HepG2 (cell line): ENCODE data around the gene LZTS2. TPM values are rescaled to one million over a fixed set of nuclear protein-coding genes. Genes with fewer than 3 reads are reported as not detected.
A peak's percentile ranks its signal among the peaks of the same experiment; 100 is the strongest.

Experiments
- EEA1 ChIP-seq: sonication (generic); formaldehyde crosslinking; IDR thresholded peaks from 2 replicates; pipeline ENCODE4 v1.5.1; 2020; ENCODE audit warnings: mild to moderate bottlenecking, missing genetic modification reagents, borderline replicate concordance
- FOXO4 ChIP-seq: sonication (generic); formaldehyde crosslinking; conservative IDR thresholded peaks from 2 replicates; pipeline ENCODE4 v1.8.1; 2023; ENCODE audit warnings: missing genetic modification reagents
- HIC2 ChIP-seq: sonication (generic); formaldehyde crosslinking; IDR thresholded peaks from 2 replicates; pipeline ENCODE4 v1.9.0; 2022; ENCODE audit warnings: low read depth, missing genetic modification reagents
- HMG20A ChIP-seq: IDR thresholded peaks from 2 replicates; pipeline ENCODE4 v1.6.1; 2016; ENCODE audit warnings: borderline replicate concordance
- ISL2 ChIP-seq: sonication (generic); formaldehyde crosslinking; IDR thresholded peaks from 2 replicates; pipeline ENCODE4 v1.5.0; 2020; ENCODE audit warnings: missing genetic modification reagents
- KMT2B ChIP-seq: IDR thresholded peaks from 2 replicates; pipeline ENCODE4 v1.6.1; 2016; ENCODE audit warnings: missing genetic modification reagents, missing compliant biosample characterization
- MTA1 ChIP-seq: sonication (generic); formaldehyde crosslinking; IDR thresholded peaks from 2 replicates; pipeline ENCODE4 v1.4.0; 2020; ENCODE audit warnings: missing genetic modification reagents, mild to moderate bottlenecking, borderline replicate concordance
- NFAT5 ChIP-seq: sonication (generic); formaldehyde crosslinking; IDR thresholded peaks from 2 replicates; pipeline ENCODE4 v1.4.0; 2020; ENCODE audit warnings: missing genetic modification reagents
- REXO4 ChIP-seq: sonication (generic); formaldehyde crosslinking; IDR thresholded peaks from 2 replicates; pipeline ENCODE4 v1.8.0; 2022; ENCODE audit warnings: missing genetic modification reagents, mild to moderate bottlenecking, borderline replicate concordance
- SRSF4 ChIP-seq: fragments of 200-400 bp; formaldehyde crosslinking; IDR thresholded peaks from one replicate; pipeline ENCODE4 v1.6.1; 2018; ENCODE audit warnings: mild to moderate bottlenecking, low read depth, low read length, moderate library complexity; ENCODE audit not compliant: poor library complexity, severe bottlenecking
- ZBTB25 ChIP-seq: IDR thresholded peaks from 2 replicates; pipeline ENCODE4 v1.6.1; 2018; ENCODE audit warnings: missing genetic modification reagents
- ZFP1 ChIP-seq: IDR thresholded peaks from 2 replicates; pipeline ENCODE4 v1.6.1; 2016
- ZKSCAN5 ChIP-seq: sonication (generic); formaldehyde crosslinking; IDR thresholded peaks from 2 replicates; pipeline ENCODE4 v1.5.1; 2020; ENCODE audit warnings: mild to moderate bottlenecking, missing genetic modification reagents
- ZNF34 ChIP-seq: sonication (generic); formaldehyde crosslinking; IDR thresholded peaks from 2 replicates; pipeline ENCODE4 v1.4.0; 2020; ENCODE audit warnings: mild to moderate bottlenecking, missing genetic modification reagents, borderline replicate concordance
- ZNF7 ChIP-seq: IDR thresholded peaks from 2 replicates; pipeline ENCODE4 v1.6.1; 2016; ENCODE audit warnings: missing biosample characterization, missing genetic modification reagents
- polyA plus RNA-seq, 8 experiments: library from polyadenylated mRNA; depleted of rRNA in 3 of 8; stranded (reverse) in 7 of 8; unstranded in 1 of 8; fragments of >200 nt; fragmentation: Illumina TruSeq in 4 of 8; extraction: Trizol in 4 of 8; gene quantifications; 2 replicates each; pipeline versions ENCODE4 v1.2.1 to v1.2.3, GENCODE V29; 2011 to 2016; ENCODE audit warnings: low read depth in 4 of 8, missing spikeins in 1 of 8, mixed read lengths in 1 of 8; ENCODE audit not compliant: insufficient read depth in 1 of 8
- total RNA-seq, 5 experiments: library from RNA; depleted of rRNA; stranded (reverse); fragments of >200 nt; fragmentation: Illumina TruSeq; extraction: Trizol; gene quantifications; 2 replicates each; pipeline ENCODE4 v1.2.3, GENCODE V29; 2016; ENCODE audit warnings: low read depth in 1 of 5
- TF ChIP-seq, protein P1 (sequence below): sonication (generic); formaldehyde crosslinking; IDR thresholded peaks from 2 replicates; pipeline ENCODE4 v1.5.0; 2020; ENCODE audit warnings: mild to moderate bottlenecking, missing genetic modification reagents

Gene LZTS2
- total and polyA plus RNA-seq, 2 of the 13 experiments (the other 11 are each of a cell fraction or from before 2014, with no cell fraction given), result 43.6 to 65.6 TPM

DNA sequence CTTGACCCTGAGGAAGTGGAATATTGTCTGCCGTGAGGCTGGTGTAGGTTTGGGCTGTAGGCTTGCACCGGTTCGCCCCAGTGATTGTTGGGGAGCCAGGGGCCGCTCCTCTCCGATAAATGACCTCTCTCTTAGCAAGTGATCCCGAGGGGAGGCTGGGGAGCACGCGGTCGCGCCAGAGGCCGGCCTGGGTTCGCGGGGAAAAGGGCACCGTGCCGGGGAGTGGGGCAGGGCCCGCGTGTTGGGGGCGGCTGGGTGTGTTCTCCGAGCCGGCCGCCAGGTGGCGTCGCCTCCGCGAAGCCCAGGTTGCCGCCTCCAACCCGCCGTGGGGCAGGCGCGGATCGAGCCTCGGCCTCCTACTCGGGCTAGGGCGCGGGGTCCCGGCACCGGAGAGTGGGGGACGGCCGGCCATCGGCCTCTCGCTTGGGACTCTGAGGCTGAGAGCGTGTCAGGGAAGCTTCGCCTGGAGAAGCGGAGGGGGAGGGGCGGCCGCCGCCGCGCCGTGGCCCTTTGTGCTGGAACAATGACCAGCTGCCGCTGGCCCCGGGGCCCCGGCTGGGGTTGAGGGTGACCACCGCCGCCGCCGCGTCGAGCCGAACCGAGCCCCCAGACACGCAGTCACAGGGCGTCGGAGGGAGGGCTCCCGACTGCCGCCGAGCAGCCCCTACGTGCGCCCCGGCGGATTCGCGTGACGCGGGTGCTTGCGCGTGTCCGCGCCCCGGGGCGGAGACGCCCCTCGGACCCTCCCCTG, 442 bp upstream of the LZTS2 start (continued):
- TF ChIP-seq REXO4 (CRISPR knock-in tag), result 0 out of 2 replicates have a peak, but pooled peaks have one; percentile 41
- TF ChIP-seq KMT2B (CRISPR knock-in tag), result no peak
- peak; percentile 58 for TF ChIP-seq HIC2 (CRISPR knock-in tag)
- peak; percentile 60; the same call in 1 of the 2 replicates for TF ChIP-seq ISL2 (CRISPR knock-in tag)
- no peak for TF ChIP-seq NFAT5 (CRISPR knock-in tag)
- no peak for TF ChIP-seq ZNF7
- 0 out of 2 replicates have a peak, but pooled peaks have one; percentile 86 for TF ChIP-seq EEA1 (CRISPR knock-in tag)
- no peak for TF ChIP-seq HMG20A
- no peak for TF ChIP-seq ZNF34
- TF ChIP-seq SRSF4, result no peak
- no peak for TF ChIP-seq ZKSCAN5 (CRISPR knock-in tag)
- TF ChIP-seq, protein P1, sequence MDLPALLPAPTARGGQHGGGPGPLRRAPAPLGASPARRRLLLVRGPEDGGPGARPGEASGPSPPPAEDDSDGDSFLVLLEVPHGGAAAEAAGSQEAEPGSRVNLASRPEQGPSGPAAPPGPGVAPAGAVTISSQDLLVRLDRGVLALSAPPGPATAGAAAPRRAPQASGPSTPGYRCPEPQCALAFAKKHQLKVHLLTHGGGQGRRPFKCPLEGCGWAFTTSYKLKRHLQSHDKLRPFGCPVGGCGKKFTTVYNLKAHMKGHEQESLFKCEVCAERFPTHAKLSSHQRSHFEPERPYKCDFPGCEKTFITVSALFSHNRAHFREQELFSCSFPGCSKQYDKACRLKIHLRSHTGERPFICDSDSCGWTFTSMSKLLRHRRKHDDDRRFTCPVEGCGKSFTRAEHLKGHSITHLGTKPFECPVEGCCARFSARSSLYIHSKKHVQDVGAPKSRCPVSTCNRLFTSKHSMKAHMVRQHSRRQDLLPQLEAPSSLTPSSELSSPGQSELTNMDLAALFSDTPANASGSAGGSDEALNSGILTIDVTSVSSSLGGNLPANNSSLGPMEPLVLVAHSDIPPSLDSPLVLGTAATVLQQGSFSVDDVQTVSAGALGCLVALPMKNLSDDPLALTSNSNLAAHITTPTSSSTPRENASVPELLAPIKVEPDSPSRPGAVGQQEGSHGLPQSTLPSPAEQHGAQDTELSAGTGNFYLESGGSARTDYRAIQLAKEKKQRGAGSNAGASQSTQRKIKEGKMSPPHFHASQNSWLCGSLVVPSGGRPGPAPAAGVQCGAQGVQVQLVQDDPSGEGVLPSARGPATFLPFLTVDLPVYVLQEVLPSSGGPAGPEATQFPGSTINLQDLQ (CRISPR knock-in tag), result no peak
- no peak for TF ChIP-seq ZBTB25 (CRISPR knock-in tag)
- peak; percentile 69 for TF ChIP-seq MTA1 (CRISPR knock-in tag)
- no peak; the same call in 1 of the 2 replicates for TF ChIP-seq ZFP1 (CRISPR knock-in tag)
- TF ChIP-seq FOXO4 (CRISPR knock-in tag), result no peak
